Kidney (tissue), 14 donors: Measurements from ENCODE around the gene SIMC1. TPM values are rescaled to one million over a fixed set of nuclear protein-coding genes. Genes with fewer than 3 reads are reported as not detected.

Source experiments
- DNase-seq, 5 donors: peaks; one replicate each; pipeline ENCODE4 v3.0.0-alpha.2; 2013 to 2020
- FAIRE-seq: peaks from 2 replicates; lab custom pipeline; 2012; peaks lifted over from hg19 to GRCh38; lab: Jason Lieb, UNC
- H3K27ac ChIP-seq, 2 donors: one replicate each; pipeline ENCODE4 v1.7.0; 2013; ENCODE audit warnings: low read depth in 2 of 2, low read length in 2 of 2, inconsistent platforms in 1 of 2
- H3K27me3 ChIP-seq: one replicate; pipeline ENCODE4 v1.7.1; 2013; ENCODE audit warnings: low read length, inconsistent platforms; ENCODE audit not compliant: control insufficient read depth, insufficient read depth
- H3K36me3 ChIP-seq, 3 donors: one replicate each; pipeline versions ENCODE4 v1.7.0 to v1.7.1; 2013; ENCODE audit warnings: low read length in 3 of 3, control low read depth in 1 of 3, inconsistent platforms in 1 of 3; ENCODE audit not compliant: insufficient read depth in 3 of 3, control insufficient read depth in 2 of 3
- H3K4me1 ChIP-seq, 3 donors: one replicate each; pipeline versions ENCODE4 v1.7.0 to v1.7.1; 2013; ENCODE audit warnings: low read length in 3 of 3, inconsistent platforms in 1 of 3, low read depth in 1 of 3; ENCODE audit not compliant: control insufficient read depth in 2 of 3, insufficient read depth in 2 of 3
- H3K4me3 ChIP-seq, 3 donors: one replicate each; pipeline versions ENCODE4 v1.7.0 to v1.8.1; 2013; ENCODE audit warnings: low read length in 3 of 3, control low read depth in 1 of 3, inconsistent platforms in 1 of 3
- H3K9ac ChIP-seq, 3 donors: one replicate each; pipeline versions ENCODE4 v1.7.0 to v1.7.1; 2013; ENCODE audit warnings: low read length in 3 of 3, control low read depth in 1 of 3, inconsistent platforms in 1 of 3
- H3K9me3 ChIP-seq, 3 donors: one replicate each; pipeline versions ENCODE4 v1.7.0 to v1.7.1; 2013; ENCODE audit warnings: low read length in 3 of 3, control low read depth in 1 of 3, inconsistent platforms in 1 of 3; ENCODE audit not compliant: control insufficient read depth in 2 of 3, insufficient read depth in 1 of 3
- CTCF ChIP-seq: IDR thresholded peaks from 3 replicates; pipeline ENCODE4 v1.5.1; 2012; ENCODE audit warnings: mild to moderate bottlenecking, moderate library complexity, borderline replicate concordance; ENCODE audit not compliant: insufficient read depth; ENCODE audit errors: extremely low read depth
- intact Hi-C: fragments of 100-400 bp; cut with DNase I; formaldehyde crosslinking; loops from one replicate; pipeline ENCODE4 v1.11.1; 2022
- microRNA-seq: library from miRNA; unstranded; fragments of <30 nt; microRNA quantifications from one replicate; pipeline ENCODE4 v1.2.0, GENCODE V29; 2020
- polyA plus RNA-seq: library from polyadenylated mRNA; stranded (reverse); fragments of 350-450 nt; fragmentation: Illumina TruSeq; extraction: RNeasy Lipid Tissue Mini Kit (QIAGEN cat#74804); gene quantifications from one replicate; pipeline ENCODE4 v1.2.3, GENCODE V29; 2014; ENCODE audit warnings: low read depth, low replicate concordance; ENCODE audit not compliant: insufficient read depth
- total RNA-seq: library from RNA; stranded (reverse); fragmentation: NEBNext Ultra II Directional; extraction: Animal tissue kit (Norgen Biotek cat#: 25700); gene quantifications from one replicate; pipeline ENCODE4 v1.2.1, GENCODE V29; 2021
- donor health status: control.
- donor health status: control.
- donor health status: control.
- donor health status: control.
- donor health status: control.
- donor health status: DM: yes; HTN: yes; CAD: no.
- donor health status: Normal renal cell carcinoma (clear cell type).

Gene SIMC1
- total and polyA plus RNA-seq, 2 donors from 2014 or later = 4.1 to 10.0 TPM

GRCh38 chr5:176394881-176395675, 156.9 kb downstream of the SIMC1 start:
- H3K27ac ChIP-seq = no peak overlapping the region
- H3K4me3 ChIP-seq = no peak overlapping the region
- H3K9ac ChIP-seq = no peak overlapping the region
- FAIRE-seq (no peak), DNase-seq (peak in 1 of 5 donors; percentile 36)
- peaks cover 0 to 4% (median 0%) of the 10 kb centered on the region in 3 donors for H3K4me1 ChIP-seq
- TF ChIP-seq CTCF = no peak
- H3K36me3 ChIP-seq = peaks cover 0 to 30% (median 17%) of the 10 kb centered on the region in 3 donors
- H3K27me3 ChIP-seq = no peaks in the 10 kb centered on the region
- intact Hi-C loops = no loop called here
- H3K9me3 ChIP-seq = no peaks in the 10 kb centered on the region

Small RNAs within 50 kb of the gene (microRNA-seq; reads per million reads assigned to microRNA genes)
- gene MIR1271 = 12.2 reads per million, percentile 24 among the genes with 10 or more reads in this experiment

Other genes with a start within 250 kb of the SIMC1 start
- gene KIAA1191, start 123.3 kb downstream of the SIMC1 start, total RNA-seq = 109 TPM
- 208 TPM for gene KIAA1191, start 123.3 kb downstream of the SIMC1 start, polyA plus RNA-seq
- 6.2 TPM for gene ARL10, start 127.1 kb downstream of the SIMC1 start, total RNA-seq
- gene ARL10, start 127.1 kb downstream of the SIMC1 start, polyA plus RNA-seq = 2.9 TPM
- gene NOP16, start 150.2 kb downstream of the SIMC1 start, total RNA-seq = 18.1 TPM
- gene NOP16, start 150.2 kb downstream of the SIMC1 start, polyA plus RNA-seq = 32.1 TPM
- gene HIGD2A, start 150.3 kb downstream of the SIMC1 start, total RNA-seq = 105 TPM
- gene HIGD2A, start 150.3 kb downstream of the SIMC1 start, polyA plus RNA-seq = 344 TPM
- 76.3 TPM for gene CLTB, start 178.1 kb downstream of the SIMC1 start, total RNA-seq
- 151 TPM for gene CLTB, start 178.1 kb downstream of the SIMC1 start, polyA plus RNA-seq
- 31.7 TPM for gene FAF2, start 210.0 kb downstream of the SIMC1 start, total RNA-seq
- 11.1 TPM for gene FAF2, start 210.0 kb downstream of the SIMC1 start, polyA plus RNA-seq